ENCODE results near the gene SERINC3. TPM values are rescaled to one million over a fixed set of nuclear protein-coding genes. Genes with fewer than 3 reads are reported as not detected.

The SERINC3 gene
- polyA plus RNA-seq, 1 donor = 69.2 TPM

DNA sequence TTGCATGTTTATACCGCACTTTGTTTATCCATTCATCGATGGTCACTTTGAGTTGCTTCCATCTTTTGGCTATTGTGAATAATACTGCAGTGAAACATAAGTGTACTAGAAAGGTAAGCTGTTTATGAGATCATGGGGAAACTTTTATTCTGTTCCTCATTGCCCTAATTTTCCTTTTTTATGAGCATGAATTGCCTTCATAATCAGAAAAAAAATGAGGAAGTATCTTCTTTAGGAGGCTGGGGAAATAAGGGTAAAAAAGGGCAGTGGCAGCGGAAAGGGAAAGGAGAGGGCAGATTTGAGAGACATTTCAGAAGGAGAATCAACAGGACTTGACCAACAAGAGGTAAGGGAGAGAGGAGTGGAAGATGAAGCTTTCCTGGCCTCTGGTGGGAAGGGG is 14.3 kb upstream of the SERINC3 start:
- DNase-seq = no peak
- Histone ChIP-seq H3K9me3 (ENCODE audit: control insufficient read depth, low read depth, low read length) (no peaks in the 10 kb centered on the region), H3K27ac (ENCODE audit: low read length) (no peak overlapping the region), H3K36me3 (ENCODE audit: control insufficient read depth, insufficient read depth, low read length) (no peaks in the 10 kb centered on the region), H3K27me3 (ENCODE audit: control insufficient read depth, insufficient read depth, low read length) (no peaks in the 10 kb centered on the region), H3K4me1 (ENCODE audit: control insufficient read depth, insufficient read depth, low read length) (no peaks in the 10 kb centered on the region), H3K4me3 (ENCODE audit: low read length) (no peak overlapping the region)
- WGBS (ENCODE audit: insufficient coverage, low lambda C conversion rate) = no CpG with 5 or more reads among the region's 3 CpGs

DNA sequence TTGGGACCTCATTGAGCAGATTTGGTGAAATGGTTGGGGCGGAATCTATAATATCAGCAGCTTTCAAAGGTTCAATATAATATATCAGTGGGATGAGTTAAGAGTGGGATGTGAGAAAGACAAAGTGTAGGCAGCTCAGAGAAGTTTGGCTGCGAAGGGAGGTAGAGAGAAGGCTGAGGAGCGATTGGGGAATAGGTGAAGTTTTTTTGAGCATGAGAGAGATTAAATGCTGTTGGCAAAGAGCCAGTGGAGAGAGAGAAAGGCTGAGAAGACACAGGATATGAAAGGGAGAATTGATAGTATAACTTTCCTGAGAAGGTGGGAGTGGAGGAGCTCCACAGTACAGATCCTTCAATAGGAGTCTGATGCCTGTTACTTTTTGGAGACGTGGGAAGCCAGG is 12.1 kb upstream of the SERINC3 start:
- DNase-seq = no peak
- Histone ChIP-seq H3K4me1 (ENCODE audit: control insufficient read depth, insufficient read depth, low read length) (no peaks in the 10 kb centered on the region), H3K9me3 (ENCODE audit: control insufficient read depth, low read depth, low read length) (no peaks in the 10 kb centered on the region), H3K4me3 (ENCODE audit: low read length) (no peak overlapping the region), H3K27me3 (ENCODE audit: control insufficient read depth, insufficient read depth, low read length) (no peaks in the 10 kb centered on the region), H3K36me3 (ENCODE audit: control insufficient read depth, insufficient read depth, low read length) (no peaks in the 10 kb centered on the region), H3K27ac (ENCODE audit: low read length) (no peak overlapping the region)
- no CpG with 5 or more reads among the region's 4 CpGs for WGBS (ENCODE audit: insufficient coverage, low lambda C conversion rate)

GRCh38 chr20:44532981-44533331 is 11.1 kb upstream of the SERINC3 start:
- no peak overlapping the region for H3K27ac ChIP-seq (ENCODE audit: low read length)
- H3K36me3 ChIP-seq (ENCODE audit: control insufficient read depth, insufficient read depth, low read length) = no peaks in the 10 kb centered on the region
- DNase-seq = no peak
- H3K9me3 ChIP-seq (ENCODE audit: control insufficient read depth, low read depth, low read length) = no peaks in the 10 kb centered on the region
- H3K4me1 ChIP-seq (ENCODE audit: control insufficient read depth, insufficient read depth, low read length) = no peaks in the 10 kb centered on the region
- peak overlapping the region; percentile 76 for H3K4me3 ChIP-seq (ENCODE audit: low read length)
- H3K27me3 ChIP-seq (ENCODE audit: control insufficient read depth, insufficient read depth, low read length) = no peaks in the 10 kb centered on the region
- WGBS (ENCODE audit: insufficient coverage, low lambda C conversion rate) = no CpG with 5 or more reads among the region's 2 CpGs

GRCh38 chr20:44532259-44532980 is 10.6 kb upstream of the SERINC3 start:
- Histone ChIP-seq H3K4me3 (ENCODE audit: low read length) (peak overlapping the region; percentile 76), H3K9me3 (ENCODE audit: control insufficient read depth, low read depth, low read length) (no peaks in the 10 kb centered on the region), H3K4me1 (ENCODE audit: control insufficient read depth, insufficient read depth, low read length) (no peaks in the 10 kb centered on the region), H3K27ac (ENCODE audit: low read length) (peak overlapping the region; percentile 33), H3K27me3 (ENCODE audit: control insufficient read depth, insufficient read depth, low read length) (no peaks in the 10 kb centered on the region), H3K36me3 (ENCODE audit: control insufficient read depth, insufficient read depth, low read length) (no peaks in the 10 kb centered on the region)
- no CpG with 5 or more reads among the region's 11 CpGs for WGBS (ENCODE audit: insufficient coverage, low lambda C conversion rate)
- DNase-seq = peak in 1 of 2 donors; percentile 32

GRCh38 chr20:44528309-44528708 is 6.4 kb upstream of the SERINC3 start:
- no peaks in the 10 kb centered on the region for H3K36me3 ChIP-seq (ENCODE audit: control insufficient read depth, insufficient read depth, low read length)
- DNase-seq = no peak
- no peaks in the 10 kb centered on the region for H3K4me1 ChIP-seq (ENCODE audit: control insufficient read depth, insufficient read depth, low read length)
- peaks cover 3% of the 10 kb centered on the region for H3K27me3 ChIP-seq (ENCODE audit: control insufficient read depth, insufficient read depth, low read length)
- no peak overlapping the region for H3K4me3 ChIP-seq (ENCODE audit: low read length)
- 100% methylated on average over 1 of the region's 6 CpGs for WGBS (ENCODE audit: insufficient coverage, low lambda C conversion rate)
- no peak overlapping the region for H3K27ac ChIP-seq (ENCODE audit: low read length)
- H3K9me3 ChIP-seq (ENCODE audit: control insufficient read depth, low read depth, low read length) = no peaks in the 10 kb centered on the region

DNA sequence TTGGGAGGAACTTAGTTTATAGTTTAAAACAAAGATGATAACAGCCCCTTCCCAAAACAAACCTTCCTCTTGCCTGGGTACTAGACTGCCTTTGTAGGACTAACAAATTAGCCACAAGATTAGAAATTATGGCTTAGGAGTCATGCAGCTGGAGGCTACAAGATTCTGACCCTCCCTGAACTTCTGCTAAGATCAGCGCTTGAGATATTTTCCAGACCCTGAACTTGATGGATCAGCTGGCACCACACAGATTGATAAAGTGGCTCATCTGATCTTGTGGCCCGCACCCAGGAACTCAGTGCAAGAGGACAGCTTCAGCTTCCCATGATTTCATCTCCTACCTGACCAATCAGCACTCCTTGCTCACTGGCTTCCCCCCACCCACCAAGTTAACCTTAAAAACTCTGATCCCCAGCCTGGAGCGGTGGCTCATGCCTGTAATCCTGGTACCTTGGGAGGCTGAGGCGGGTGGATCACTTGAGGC is 5.9 kb upstream of the SERINC3 start:
- peaks cover 3% of the 10 kb centered on the region for H3K27me3 ChIP-seq (ENCODE audit: control insufficient read depth, insufficient read depth, low read length)
- no peaks in the 10 kb centered on the region for H3K4me1 ChIP-seq (ENCODE audit: control insufficient read depth, insufficient read depth, low read length)
- H3K9me3 ChIP-seq (ENCODE audit: control insufficient read depth, low read depth, low read length) = no peaks in the 10 kb centered on the region
- no peak for DNase-seq
- no peak overlapping the region for H3K4me3 ChIP-seq (ENCODE audit: low read length)
- WGBS (ENCODE audit: insufficient coverage, low lambda C conversion rate) = 72% methylated on average over 2 of the region's 4 CpGs
- no peaks in the 10 kb centered on the region for H3K36me3 ChIP-seq (ENCODE audit: control insufficient read depth, insufficient read depth, low read length)
- H3K27ac ChIP-seq (ENCODE audit: low read length) = no peak overlapping the region

GRCh38 chr20:44526129-44526528 is 4.3 kb upstream of the SERINC3 start:
- Histone ChIP-seq H3K27ac (ENCODE audit: low read length) (no peak overlapping the region), H3K36me3 (ENCODE audit: control insufficient read depth, insufficient read depth, low read length) (no peaks in the 10 kb centered on the region)
- no CpG with 5 or more reads among the region's 6 CpGs for WGBS (ENCODE audit: insufficient coverage, low lambda C conversion rate)

GRCh38 chr20:44523746-44524145 is 1.9 kb upstream of the SERINC3 start:
- WGBS (ENCODE audit: insufficient coverage, low lambda C conversion rate) = 20% methylated on average over 1 of the region's 4 CpGs
- Histone ChIP-seq H3K27me3 (ENCODE audit: control insufficient read depth, insufficient read depth, low read length) (peaks cover 3% of the 10 kb centered on the region), H3K4me3 (ENCODE audit: low read length) (no peak overlapping the region), H3K4me1 (ENCODE audit: control insufficient read depth, insufficient read depth, low read length) (peaks cover 9% of the 10 kb centered on the region), H3K27ac (ENCODE audit: low read length) (no peak overlapping the region), H3K9me3 (ENCODE audit: control insufficient read depth, low read depth, low read length) (no peaks in the 10 kb centered on the region), H3K36me3 (ENCODE audit: control insufficient read depth, insufficient read depth, low read length) (no peaks in the 10 kb centered on the region)
- no peak for DNase-seq

More at GRCh38 chr20:44526129-44526528, 4.3 kb upstream of the SERINC3 start:
- peaks cover under 1% of the 10 kb centered on the region for H3K4me1 ChIP-seq (ENCODE audit: control insufficient read depth, insufficient read depth, low read length)
- H3K4me3 ChIP-seq (ENCODE audit: low read length) = no peak overlapping the region
- peaks cover 3% of the 10 kb centered on the region for H3K27me3 ChIP-seq (ENCODE audit: control insufficient read depth, insufficient read depth, low read length)
- no peak for DNase-seq
- H3K9me3 ChIP-seq (ENCODE audit: control insufficient read depth, low read depth, low read length) = no peaks in the 10 kb centered on the region

DNA sequence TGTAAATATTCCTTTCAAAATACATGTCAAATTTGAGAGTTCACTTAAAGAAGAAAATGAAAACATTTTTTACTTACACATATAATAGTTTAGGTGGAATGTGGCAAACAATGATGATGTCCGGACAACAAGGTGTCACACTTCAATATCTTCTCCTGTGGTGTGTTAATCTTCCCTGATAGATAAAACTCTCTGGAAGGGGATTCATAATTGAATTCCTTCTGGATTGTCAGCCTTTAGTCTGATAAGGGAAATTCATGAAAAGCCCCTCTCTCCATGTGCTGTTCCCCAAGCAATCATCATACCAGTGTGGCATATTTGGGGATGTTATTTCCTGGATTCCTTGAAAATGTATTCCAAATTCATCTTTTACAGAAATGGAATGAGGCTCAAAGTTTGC is 971 bp upstream of the SERINC3 start:
- H3K4me3 ChIP-seq (ENCODE audit: low read length) = no peak overlapping the region

GRCh38 chr20:44520881-44521280 is 989 bp downstream of the SERINC3 start:
- peaks cover 3% of the 10 kb centered on the region for H3K27me3 ChIP-seq (ENCODE audit: control insufficient read depth, insufficient read depth, low read length)
- H3K4me3 ChIP-seq (ENCODE audit: low read length) = peak overlapping the region; percentile 97
- H3K27ac ChIP-seq (ENCODE audit: low read length) = peak overlapping the region; percentile 96
- no CpG with 5 or more reads among the region's 3 CpGs for WGBS (ENCODE audit: insufficient coverage, low lambda C conversion rate)
- H3K9me3 ChIP-seq (ENCODE audit: control insufficient read depth, low read depth, low read length) = no peaks in the 10 kb centered on the region
- no peak for DNase-seq
- H3K36me3 ChIP-seq (ENCODE audit: control insufficient read depth, insufficient read depth, low read length) = no peaks in the 10 kb centered on the region
- peaks cover 9% of the 10 kb centered on the region for H3K4me1 ChIP-seq (ENCODE audit: control insufficient read depth, insufficient read depth, low read length)

More for the DNA sequence above, 971 bp upstream of the SERINC3 start:
- no CpG with 5 or more reads among the region's 1 CpG for whole genome bisulfite sequencing (ENCODE audit: insufficient coverage, low lambda C conversion rate)
- H3K4me1 ChIP-seq (ENCODE audit: control insufficient read depth, insufficient read depth, low read length) = peaks cover 9% of the 10 kb centered on the region
- no peaks in the 10 kb centered on the region for H3K9me3 ChIP-seq (ENCODE audit: control insufficient read depth, low read depth, low read length)
- H3K36me3 ChIP-seq (ENCODE audit: control insufficient read depth, insufficient read depth, low read length) = no peaks in the 10 kb centered on the region
- no peak for DNase-seq
- H3K27ac ChIP-seq (ENCODE audit: low read length) = no peak overlapping the region
- H3K27me3 ChIP-seq (ENCODE audit: control insufficient read depth, insufficient read depth, low read length) = peaks cover 3% of the 10 kb centered on the region

GRCh38 chr20:44518248-44518647 is 3.6 kb downstream of the SERINC3 start:
- Histone ChIP-seq H3K9me3 (ENCODE audit: control insufficient read depth, low read depth, low read length) (no peaks in the 10 kb centered on the region), H3K4me3 (ENCODE audit: low read length) (no peak overlapping the region), H3K27ac (ENCODE audit: low read length) (no peak overlapping the region), H3K27me3 (ENCODE audit: control insufficient read depth, insufficient read depth, low read length) (no peaks in the 10 kb centered on the region), H3K36me3 (ENCODE audit: control insufficient read depth, insufficient read depth, low read length) (no peaks in the 10 kb centered on the region), H3K4me1 (ENCODE audit: control insufficient read depth, insufficient read depth, low read length) (peaks cover 9% of the 10 kb centered on the region)
- DNase-seq = no peak
- 60% methylated on average over 2 of the region's 3 CpGs for WGBS (ENCODE audit: insufficient coverage, low lambda C conversion rate)
